Neural cell (in vitro differentiated cells): ENCODE results near the gene SNRPD1. TPM values are rescaled to one million over a fixed set of nuclear protein-coding genes. Genes with fewer than 3 reads are reported as not detected.

Experiments
- H2AFZ ChIP-seq: fragments of 200-600, 300-800 bp; sonication (generic), shearing (Covaris generic); 2 replicates; pipeline ENCODE4 v1.6.0; 2014; ENCODE audit warnings: low read depth, mild to moderate bottlenecking, antibody characterized with exemption, low read length, moderate library complexity
- H3F3A ChIP-seq: fragments of 200-600 bp; shearing (Covaris generic); 2 replicates; pipeline ENCODE4 v1.6.1; 2016; ENCODE audit warnings: mild to moderate bottlenecking, moderate library complexity, mixed read lengths, antibody characterized with exemption, low read length; ENCODE audit not compliant: insufficient read depth, poor library complexity, severe bottlenecking
- H3K27ac ChIP-seq: fragments of 200-600, 300-800 bp; sonication (generic), shearing (Covaris generic); 2 replicates; pipeline ENCODE4 v1.5.1; 2014; ENCODE audit warnings: mild to moderate bottlenecking, low read length, moderate library complexity
- H3K27me3 ChIP-seq: fragments of 300-800, 200-600 bp; sonication (generic), shearing (Covaris generic); 2 replicates; pipeline ENCODE4 v1.6.0; 2014; ENCODE audit warnings: mild to moderate bottlenecking, low read depth, low read length, moderate library complexity; ENCODE audit not compliant: insufficient read depth
- H3K36me3 ChIP-seq: fragments of 300-800, 200-600 bp; sonication (generic), shearing (Covaris generic); 2 replicates; pipeline ENCODE4 v1.5.1; 2014; ENCODE audit warnings: mild to moderate bottlenecking, antibody characterized with exemption, low read length, moderate library complexity; ENCODE audit not compliant: insufficient read depth
- H3K4me2 ChIP-seq: fragments of 300-800, 200-600 bp; sonication (generic), shearing (Covaris generic); 2 replicates; pipeline ENCODE4 v1.6.0; 2014; ENCODE audit warnings: mild to moderate bottlenecking, low read length
- H3K4me3 ChIP-seq: fragments of 300-800, 200-600 bp; sonication (generic), shearing (Covaris generic); 2 replicates; pipeline ENCODE4 v1.5.1; 2014; ENCODE audit warnings: mild to moderate bottlenecking, low read length, moderate library complexity
- H3K79me2 ChIP-seq: fragments of 200-600 bp; shearing (Covaris generic); replicated peaks from 2 replicates; pipeline ENCODE4 v1.6.0; 2014; ENCODE audit warnings: mild to moderate bottlenecking, low read length, moderate library complexity; ENCODE audit not compliant: insufficient read depth
- H3K9ac ChIP-seq: fragments of 300-800, 200-600 bp; sonication (generic), shearing (Covaris generic); 2 replicates; pipeline ENCODE4 v1.6.1; 2016; ENCODE audit warnings: mild to moderate bottlenecking, low read length, mixed read lengths
- H3K9me2 ChIP-seq: fragments of 200-600 bp; shearing (Covaris generic); 2 replicates; pipeline ENCODE4 v1.6.1; 2016; ENCODE audit warnings: mild to moderate bottlenecking, low read length, mixed read lengths; ENCODE audit not compliant: insufficient read depth
- H3K9me3 ChIP-seq: fragments of 200-600, 300-800 bp; sonication (generic), shearing (Covaris generic); 2 replicates; pipeline ENCODE4 v1.6.1; 2016; ENCODE audit warnings: mild to moderate bottlenecking, mixed run types, low read length, moderate library complexity, mixed read lengths
- H4K20me1 ChIP-seq: fragments of 200-600 bp; shearing (Covaris generic); 2 replicates; pipeline ENCODE4 v1.6.1; 2016; ENCODE audit warnings: mild to moderate bottlenecking, mixed run types; ENCODE audit not compliant: insufficient read depth
- EP300 ChIP-seq: fragments of 450-650 bp; conservative IDR thresholded peaks from 2 replicates; pipeline ENCODE4 v1.6.1; 2014; ENCODE audit warnings: antibody characterized with exemption, mild to moderate bottlenecking, moderate library complexity; ENCODE audit not compliant: poor library complexity, severe bottlenecking
- EZH2 ChIP-seq: fragments of 200-600, 300-800 bp; shearing (Covaris generic), sonication (generic); IDR thresholded peaks from 2 replicates; pipeline ENCODE4 v1.6.1; 2014; ENCODE audit warnings: antibody characterized with exemption, low read length, borderline replicate concordance, mild to moderate bottlenecking; ENCODE audit not compliant: insufficient read depth, poor library complexity, severe bottlenecking
- MXI1 ChIP-seq: fragments of 450-650 bp; conservative IDR thresholded peaks from 2 replicates; pipeline ENCODE4 v1.6.1; 2014; ENCODE audit warnings: antibody characterized with exemption, mild to moderate bottlenecking; ENCODE audit not compliant: poor library complexity, severe bottlenecking
- POLR2AphosphoS5 ChIP-seq: IDR thresholded peaks from 2 replicates; pipeline ENCODE4 v1.6.1; 2012
- RAD21 ChIP-seq: fragments of 450-650 bp; conservative IDR thresholded peaks from 2 replicates; pipeline ENCODE4 v1.6.1; 2014; ENCODE audit warnings: antibody characterized with exemption, mild to moderate bottlenecking, moderate library complexity
- REST ChIP-seq: IDR thresholded peaks from 2 replicates; pipeline ENCODE4 v1.6.1; 2012; ENCODE audit warnings: borderline replicate concordance
- SMC3 ChIP-seq: fragments of 450-650 bp; conservative IDR thresholded peaks from 2 replicates; pipeline ENCODE4 v1.6.1; 2014; ENCODE audit warnings: antibody characterized with exemption, mild to moderate bottlenecking, moderate library complexity; ENCODE audit not compliant: poor library complexity
- TAF1 ChIP-seq: IDR thresholded peaks from 2 replicates; pipeline ENCODE4 v1.6.1; 2012; ENCODE audit warnings: low read depth
- polyA plus RNA-seq: library from polyadenylated mRNA; depleted of rRNA; stranded (reverse); fragments of >200 nt; gene quantifications from 2 replicates; pipeline ENCODE4 v1.2.3, GENCODE V29; 2014
- TF ChIP-seq, protein P1 (sequence below): fragments of 450-650 bp; IDR thresholded peaks from 2 replicates; pipeline ENCODE4 v1.5.1; 2014; ENCODE audit warnings: antibody characterized with exemption, mild to moderate bottlenecking, moderate library complexity; ENCODE audit not compliant: poor library complexity, severe bottlenecking

The SNRPD1 gene
- polyA plus RNA-seq, 1 donor from 2014 or later: 68.2 TPM

DNA sequence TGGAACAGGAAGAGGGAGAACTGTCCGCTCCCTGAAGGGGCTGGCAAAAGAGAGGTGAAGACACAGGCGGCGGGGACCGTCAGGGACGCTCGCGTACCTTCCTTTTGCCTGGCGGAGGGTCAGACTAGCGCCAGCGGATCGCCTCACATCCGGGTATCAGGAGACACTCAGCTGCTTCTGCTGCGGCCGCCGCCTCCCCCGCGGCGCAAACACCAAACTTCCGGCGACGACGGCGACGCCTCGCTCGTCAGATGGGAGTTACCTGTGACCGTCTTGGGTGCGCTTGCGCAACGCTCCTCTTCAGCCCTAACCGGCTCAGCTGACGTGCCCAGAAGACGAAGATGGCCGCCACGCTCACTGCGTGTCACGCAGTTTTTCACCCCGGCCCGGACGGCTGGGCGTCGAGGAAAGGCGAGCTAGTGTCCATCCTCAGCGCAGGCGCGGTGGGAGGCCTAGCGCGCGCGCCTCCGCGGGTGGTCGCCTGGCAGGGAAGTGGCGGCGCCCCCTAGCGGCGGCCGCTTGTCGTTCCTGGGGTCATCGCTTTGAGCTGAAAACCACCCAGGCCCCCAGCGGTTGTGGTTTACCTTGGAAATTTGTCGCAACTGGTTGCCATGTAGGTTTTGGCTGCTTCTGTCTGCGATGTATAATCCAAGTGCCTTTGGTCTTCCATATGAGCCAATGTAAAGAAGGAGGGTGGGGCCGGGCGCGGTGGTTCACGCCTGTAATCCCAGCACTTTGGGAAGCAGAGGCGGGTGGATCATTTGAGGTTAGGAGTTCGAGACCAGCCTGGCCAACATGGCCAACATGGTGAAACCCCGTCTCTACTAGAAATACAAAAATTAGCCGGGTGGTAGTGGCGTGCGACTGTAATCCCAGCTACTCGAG, 11.3 kb upstream of the SNRPD1 start, which contains the start of gene ESCO1:
ESCO1 (minus strand) TSS at position 179 of the 885 bp plus-strand sequence. CDS start 25,861 bp downstream, outside the sequence.
- no peaks in the 10 kb centered on the region for H3K27me3 ChIP-seq
- no peaks in the 10 kb centered on the region for H3K36me3 ChIP-seq
- peaks cover 35% of the 10 kb centered on the region for H3K79me2 ChIP-seq
- H3F3A ChIP-seq: peaks cover 5% of the 10 kb centered on the region
- H2AFZ ChIP-seq: peak within 1 kb of the TSS; percentile 61
- H3K4me2 ChIP-seq: peak within 1 kb of the TSS; percentile 71
- no peaks in the 10 kb centered on the region for H3K9me3 ChIP-seq
- no peaks in the 10 kb centered on the region for H4K20me1 ChIP-seq
- H3K9ac ChIP-seq: peak within 1 kb of the TSS; percentile 93
- peak; percentile 66 for TF ChIP-seq REST
- TF ChIP-seq SMC3: peak; percentile 70
- TF ChIP-seq EZH2: no peak
- TF ChIP-seq POLR2AphosphoS5: peak; percentile 96
- peak; percentile 77 for TF ChIP-seq EP300
- TF ChIP-seq, protein P1, sequence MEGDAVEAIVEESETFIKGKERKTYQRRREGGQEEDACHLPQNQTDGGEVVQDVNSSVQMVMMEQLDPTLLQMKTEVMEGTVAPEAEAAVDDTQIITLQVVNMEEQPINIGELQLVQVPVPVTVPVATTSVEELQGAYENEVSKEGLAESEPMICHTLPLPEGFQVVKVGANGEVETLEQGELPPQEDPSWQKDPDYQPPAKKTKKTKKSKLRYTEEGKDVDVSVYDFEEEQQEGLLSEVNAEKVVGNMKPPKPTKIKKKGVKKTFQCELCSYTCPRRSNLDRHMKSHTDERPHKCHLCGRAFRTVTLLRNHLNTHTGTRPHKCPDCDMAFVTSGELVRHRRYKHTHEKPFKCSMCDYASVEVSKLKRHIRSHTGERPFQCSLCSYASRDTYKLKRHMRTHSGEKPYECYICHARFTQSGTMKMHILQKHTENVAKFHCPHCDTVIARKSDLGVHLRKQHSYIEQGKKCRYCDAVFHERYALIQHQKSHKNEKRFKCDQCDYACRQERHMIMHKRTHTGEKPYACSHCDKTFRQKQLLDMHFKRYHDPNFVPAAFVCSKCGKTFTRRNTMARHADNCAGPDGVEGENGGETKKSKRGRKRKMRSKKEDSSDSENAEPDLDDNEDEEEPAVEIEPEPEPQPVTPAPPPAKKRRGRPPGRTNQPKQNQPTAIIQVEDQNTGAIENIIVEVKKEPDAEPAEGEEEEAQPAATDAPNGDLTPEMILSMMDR: peak; percentile 100
- TF ChIP-seq MXI1: peak; percentile 59
- TF ChIP-seq RAD21: peak; percentile 58
- TF ChIP-seq TAF1: peak; percentile 46
- H3K4me3 ChIP-seq: peak within 1 kb of the TSS; percentile 79
- no peaks in the 10 kb centered on the region for H3K9me2 ChIP-seq
- H3K27ac ChIP-seq: peak within 1 kb of the TSS; percentile 91

DNA sequence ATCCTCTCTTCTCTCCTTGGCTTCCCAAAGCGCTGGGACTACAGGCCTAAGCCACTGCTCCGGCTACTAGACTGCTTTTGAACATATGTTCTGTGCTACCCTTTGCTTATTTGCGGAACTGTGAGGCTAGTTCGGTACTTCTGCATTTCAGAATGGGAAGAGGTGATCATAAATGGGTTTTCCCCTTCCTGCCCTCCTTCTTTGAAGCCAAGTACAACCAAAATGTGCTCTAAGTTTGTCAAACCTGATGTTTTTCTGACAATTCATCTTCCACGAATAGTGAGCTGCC, 9.9 kb upstream of the SNRPD1 start:
- Histone ChIP-seq H3K4me3 (no peak overlapping the region), H3K9ac (no peak overlapping the region), H3K9me3 (no peaks in the 10 kb centered on the region), H3K9me2 (no peaks in the 10 kb centered on the region), H3K36me3 (no peaks in the 10 kb centered on the region), H3K27me3 (no peaks in the 10 kb centered on the region), H3K79me2 (peaks cover 22% of the 10 kb centered on the region), H3F3A (peaks cover 5% of the 10 kb centered on the region), H3K4me2 (no peak overlapping the region), H3K27ac (no peak overlapping the region), H2AFZ (no peak overlapping the region), H4K20me1 (no peaks in the 10 kb centered on the region)
- TF ChIP-seq EP300 (no peak), EZH2 (no peak), MXI1 (no peak), POLR2AphosphoS5 (no peak), RAD21 (no peak), SMC3 (no peak), REST (no peak), TAF1 (no peak)
- TF ChIP-seq, protein P1: no peak
